CD4-positive, CD25-positive, alpha-beta regulatory T cell (primary cell): ENCODE results near the gene TNS2. TPM values are rescaled to one million over a fixed set of nuclear protein-coding genes. Genes with fewer than 3 reads are reported as not detected.

Experiments used
- ATAC-seq, 2 donors: fragments of 150-1000 bp; cut with Tn5 transposase; one replicate each; pipeline ENCODE4 v1.10.0; 2021; ENCODE audit warnings: low read depth in 2 of 2, moderate number of reproducible peaks in 2 of 2, moderate library complexity in 1 of 2
- DNase-seq, 3 donors: peaks; one replicate each; pipeline versions ENCODE4 v3.0.0 to v3.0.0-alpha.2; 2012 to 2022; ENCODE audit warnings: mixed read lengths in 1 of 3
- H3K27ac ChIP-seq: one replicate; pipeline ENCODE4 v1.7.0; 2013; ENCODE audit warnings: mild to moderate bottlenecking, low read length; ENCODE audit not compliant: insufficient read depth, poor library complexity, severe bottlenecking
- H3K27me3 ChIP-seq: one replicate; pipeline ENCODE4 v1.7.0; 2013; ENCODE audit warnings: low read length; ENCODE audit not compliant: control insufficient read depth, insufficient read depth
- H3K36me3 ChIP-seq: one replicate; pipeline ENCODE4 v1.7.0; 2013; ENCODE audit warnings: mild to moderate bottlenecking, low read length, moderate library complexity; ENCODE audit not compliant: control insufficient read depth, insufficient read depth
- H3K4me1 ChIP-seq: 2 replicates; pipeline ENCODE4 v1.7.0; 2013; ENCODE audit warnings: mild to moderate bottlenecking, low read length; ENCODE audit not compliant: insufficient read depth, control insufficient read depth, poor library complexity, severe bottlenecking
- H3K4me3 ChIP-seq: one replicate; pipeline ENCODE4 v1.7.0; 2013; ENCODE audit warnings: low read depth, mild to moderate bottlenecking, low read length, moderate library complexity
- H3K9me3 ChIP-seq, 2 experiments: 1 replicate in 1 of 2; 2 replicates in 1 of 2; pipeline ENCODE4 v1.7.0; 2013; ENCODE audit warnings: low read length in 2 of 2, mild to moderate bottlenecking in 1 of 2, moderate library complexity in 1 of 2; ENCODE audit not compliant: control insufficient read depth in 2 of 2
- H3K27ac Mint-ChIP-seq, 3 donors: one replicate each; pipeline ENCODE4 v1.8.0; 2020 to 2022; ENCODE audit warnings: mild to moderate bottlenecking in 3 of 3, mixed read lengths in 3 of 3, moderate library complexity in 2 of 3
- H3K27me3 Mint-ChIP-seq: one replicate; pipeline ENCODE4 v1.8.0; 2022; ENCODE audit warnings: mild to moderate bottlenecking, mixed read lengths
- H3K36me3 Mint-ChIP-seq: one replicate; pipeline ENCODE4 v1.8.0; 2020; ENCODE audit warnings: mixed read lengths
- H3K4me1 Mint-ChIP-seq, 4 donors: one replicate each; pipeline ENCODE4 v1.8.0; 2020 to 2022; ENCODE audit warnings: mixed read lengths in 4 of 4, mild to moderate bottlenecking in 1 of 4
- H3K4me3 Mint-ChIP-seq, 4 donors: one replicate each; pipeline ENCODE4 v1.8.0; 2020 to 2022; ENCODE audit warnings: mild to moderate bottlenecking in 4 of 4, mixed read lengths in 4 of 4, moderate library complexity in 3 of 4
- H3K9me3 Mint-ChIP-seq, 7 donors: one replicate each; pipeline ENCODE4 v1.8.0; 2020 to 2022; ENCODE audit warnings: mixed read lengths in 7 of 7, mild to moderate bottlenecking in 3 of 7, moderate library complexity in 2 of 7
- polyA plus RNA-seq, 4 donors: library from polyadenylated mRNA; unstranded; fragments of 300-500 nt; fragmentation: Illumina TruSeq; gene quantifications; one replicate each; pipeline ENCODE4 v1.2.3, GENCODE V29; 2021
- total RNA-seq: library from RNA; stranded (reverse); gene quantifications from one replicate; pipeline ENCODE4 v1.2.3, GENCODE V29; 2022

TNS2 gene
- total and polyA plus RNA-seq, 5 donors from 2014 or later: 0.09 to 1.4 TPM; not detected in 3

- H3K27ac Mint-ChIP-seq: no peak overlapping the region
- Histone ChIP-seq H3K27ac (no peak overlapping the region), H3K9me3 (no peaks in the 10 kb centered on the region), H3K36me3 (peaks cover 35% of the 10 kb centered on the region), H3K27me3 (no peaks in the 10 kb centered on the region), H3K4me1 (no peaks in the 10 kb centered on the region), H3K4me3 (no peak overlapping the region)
- H3K36me3 Mint-ChIP-seq: peaks cover 32% of the 10 kb centered on the region
- DNase-seq: no peak
- H3K9me3 Mint-ChIP-seq: no peaks in the 10 kb centered on the region
- H3K4me3 Mint-ChIP-seq: peak overlapping the region in 1 of 4 donors; percentile 8
- no peak for ATAC-seq
- H3K4me1 Mint-ChIP-seq: peaks cover 0 to 17% (median 10%) of the 10 kb centered on the region in 4 donors
- no peaks in the 10 kb centered on the region for H3K27me3 Mint-ChIP-seq
These were observed 15.6 kb downstream of the TNS2 start for GRCh38 chr12:53065470-53065869.

- peak overlapping the region in 2 of 3 donors; percentile 10 to 36 for H3K27ac Mint-ChIP-seq
- H3K4me3 Mint-ChIP-seq: peak overlapping the region in 1 of 4 donors; percentile 8
- no peaks in the 10 kb centered on the region for H3K9me3 Mint-ChIP-seq
- ATAC-seq (peak; percentile 51 to 58), DNase-seq (peak; percentile 58 to 65 (median 59))
- peaks cover 0 to 19% (median 13%) of the 10 kb centered on the region in 4 donors for H3K4me1 Mint-ChIP-seq
- Histone ChIP-seq H3K4me3 (no peak overlapping the region), H3K27me3 (no peaks in the 10 kb centered on the region), H3K36me3 (peaks cover 42% of the 10 kb centered on the region), H3K4me1 (no peaks in the 10 kb centered on the region), H3K9me3 (no peaks in the 10 kb centered on the region), H3K27ac (no peak overlapping the region)
- peaks cover 36% of the 10 kb centered on the region for H3K36me3 Mint-ChIP-seq
- no peaks in the 10 kb centered on the region for H3K27me3 Mint-ChIP-seq
These were observed 16.4 kb downstream of the TNS2 start for GRCh38 chr12:53065975-53066931.

DNA sequence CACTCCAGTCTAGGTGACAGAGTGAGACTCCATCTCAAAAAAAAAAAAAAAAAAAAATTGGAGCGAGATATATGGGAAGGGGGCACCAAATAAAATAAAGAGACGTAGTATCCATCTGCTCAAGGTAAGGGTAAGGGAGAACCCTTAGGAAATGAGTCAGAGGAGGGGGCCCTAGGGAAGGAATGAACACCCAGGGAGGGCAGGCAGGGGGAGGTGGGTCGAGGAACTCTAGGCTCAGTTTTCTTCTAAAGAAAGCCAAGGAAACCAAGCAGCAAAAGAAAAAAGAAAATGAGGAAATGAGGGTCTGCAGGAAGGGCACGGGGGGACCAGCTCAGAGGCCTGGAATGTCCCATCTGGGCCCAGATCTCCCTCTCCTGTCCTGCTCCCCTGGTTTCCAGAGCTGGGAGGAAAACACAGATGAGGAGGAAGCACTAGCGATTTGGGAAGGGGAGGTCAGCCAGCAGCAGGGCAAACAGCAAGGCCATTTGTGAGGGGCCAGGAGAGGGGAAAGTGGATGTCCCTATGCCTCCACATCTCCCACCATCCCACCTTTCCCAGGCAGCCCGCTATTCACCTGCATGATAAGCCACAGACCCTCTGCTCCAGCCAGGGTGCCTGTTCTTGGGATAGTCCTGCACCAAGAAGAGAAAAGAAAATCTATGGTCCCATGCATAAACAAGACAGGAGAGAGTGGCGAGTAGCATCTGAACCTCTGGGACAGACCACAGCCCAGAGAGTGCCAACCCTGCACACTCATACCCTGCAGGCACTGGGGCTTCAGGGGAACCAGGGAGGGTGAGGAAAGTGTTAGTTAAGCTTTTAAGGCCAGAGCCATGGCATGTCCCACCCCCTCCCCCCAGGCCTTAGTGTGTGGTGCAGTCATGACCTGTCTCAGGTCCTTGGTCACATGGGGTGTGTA is 17.5 kb downstream of the TNS2 start:
- Mint-ChIP-seq H3K27ac (peak overlapping the region in 1 of 3 donors; percentile 49), H3K27me3 (no peaks in the 10 kb centered on the region), H3K36me3 (peaks cover 44% of the 10 kb centered on the region), H3K9me3 (no peaks in the 10 kb centered on the region), H3K4me1 (peaks cover 0 to 23% (median 15%) of the 10 kb centered on the region in 4 donors), H3K4me3 (no peak overlapping the region)
- Histone ChIP-seq H3K27ac (no peak overlapping the region), H3K9me3 (no peaks in the 10 kb centered on the region), H3K4me1 (no peaks in the 10 kb centered on the region), H3K4me3 (no peak overlapping the region), H3K36me3 (peaks cover 52% of the 10 kb centered on the region), H3K27me3 (no peaks in the 10 kb centered on the region)
- no peak for ATAC-seq
- no peak for DNase-seq

DNA sequence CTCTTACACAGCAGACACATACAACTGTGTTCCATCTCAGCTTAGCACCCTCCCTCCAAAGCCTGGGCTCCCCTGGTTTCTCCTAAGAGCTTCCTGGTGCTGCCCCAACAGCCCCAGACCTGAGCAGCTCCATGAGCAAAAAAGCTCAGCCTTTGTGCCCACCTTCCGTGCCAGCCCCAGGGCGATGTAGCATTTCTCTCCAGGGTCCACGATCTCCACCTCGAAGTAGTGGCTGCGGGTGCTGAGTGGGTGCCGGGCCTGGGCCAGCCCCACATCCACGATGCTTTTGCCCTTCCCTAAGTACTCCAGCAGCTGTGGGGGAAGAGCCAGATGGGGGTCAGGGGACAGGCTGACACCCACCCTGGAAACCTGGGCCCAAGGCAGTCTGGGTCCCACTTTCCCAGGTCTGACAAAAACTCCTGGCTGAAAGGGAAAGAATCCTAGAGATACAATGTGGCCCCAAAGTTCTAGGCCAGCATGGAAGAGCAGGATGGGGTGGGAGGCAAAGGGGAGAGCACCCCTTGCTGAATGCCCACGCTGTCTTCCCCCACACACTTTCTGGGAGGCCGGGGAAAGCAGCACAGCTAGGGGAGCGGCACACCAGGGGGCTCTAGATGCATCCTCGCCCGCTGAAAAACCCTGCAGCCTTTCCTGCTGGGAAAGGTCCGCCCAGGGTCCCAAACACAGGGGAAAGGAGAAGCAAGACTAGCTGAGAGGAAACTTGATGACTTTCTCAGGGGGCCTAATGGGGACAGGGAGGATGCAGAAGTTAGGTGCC is 18.3 kb downstream of the TNS2 start:
- Histone ChIP-seq H3K9me3 (no peaks in the 10 kb centered on the region), H3K4me1 (no peaks in the 10 kb centered on the region), H3K27me3 (no peaks in the 10 kb centered on the region), H3K4me3 (no peak overlapping the region), H3K36me3 (peaks cover 58% of the 10 kb centered on the region), H3K27ac (no peak overlapping the region)
- H3K27me3 Mint-ChIP-seq: no peaks in the 10 kb centered on the region
- H3K36me3 Mint-ChIP-seq: peaks cover 44% of the 10 kb centered on the region
- no peaks in the 10 kb centered on the region for H3K9me3 Mint-ChIP-seq
- H3K4me3 Mint-ChIP-seq: no peak overlapping the region
- no peak for DNase-seq
- peak overlapping the region in 1 of 3 donors; percentile 87 for H3K27ac Mint-ChIP-seq
- ATAC-seq: no peak
- peaks cover 0 to 27% (median 19%) of the 10 kb centered on the region in 4 donors for H3K4me1 Mint-ChIP-seq

GRCh38 chr12:53068811-53069585 is 19.1 kb downstream of the TNS2 start:
- H3K9me3 Mint-ChIP-seq: no peaks in the 10 kb centered on the region
- H3K27me3 ChIP-seq: no peaks in the 10 kb centered on the region
- no peak overlapping the region for H3K4me3 Mint-ChIP-seq
- H3K36me3 Mint-ChIP-seq: peaks cover 46% of the 10 kb centered on the region
- DNase-seq (no peak), ATAC-seq (no peak)
- peaks cover 64% of the 10 kb centered on the region for H3K36me3 ChIP-seq
- H3K27me3 Mint-ChIP-seq: no peaks in the 10 kb centered on the region
- peak overlapping the region in 2 of 3 donors; percentile 59 to 76 for H3K27ac Mint-ChIP-seq
- H3K4me1 Mint-ChIP-seq: peaks cover 0 to 30% (median 20%) of the 10 kb centered on the region in 4 donors
- no peaks in the 10 kb centered on the region for H3K9me3 ChIP-seq
- H3K4me3 ChIP-seq: no peak overlapping the region
- no peak overlapping the region for H3K27ac ChIP-seq
- no peaks in the 10 kb centered on the region for H3K4me1 ChIP-seq

DNA sequence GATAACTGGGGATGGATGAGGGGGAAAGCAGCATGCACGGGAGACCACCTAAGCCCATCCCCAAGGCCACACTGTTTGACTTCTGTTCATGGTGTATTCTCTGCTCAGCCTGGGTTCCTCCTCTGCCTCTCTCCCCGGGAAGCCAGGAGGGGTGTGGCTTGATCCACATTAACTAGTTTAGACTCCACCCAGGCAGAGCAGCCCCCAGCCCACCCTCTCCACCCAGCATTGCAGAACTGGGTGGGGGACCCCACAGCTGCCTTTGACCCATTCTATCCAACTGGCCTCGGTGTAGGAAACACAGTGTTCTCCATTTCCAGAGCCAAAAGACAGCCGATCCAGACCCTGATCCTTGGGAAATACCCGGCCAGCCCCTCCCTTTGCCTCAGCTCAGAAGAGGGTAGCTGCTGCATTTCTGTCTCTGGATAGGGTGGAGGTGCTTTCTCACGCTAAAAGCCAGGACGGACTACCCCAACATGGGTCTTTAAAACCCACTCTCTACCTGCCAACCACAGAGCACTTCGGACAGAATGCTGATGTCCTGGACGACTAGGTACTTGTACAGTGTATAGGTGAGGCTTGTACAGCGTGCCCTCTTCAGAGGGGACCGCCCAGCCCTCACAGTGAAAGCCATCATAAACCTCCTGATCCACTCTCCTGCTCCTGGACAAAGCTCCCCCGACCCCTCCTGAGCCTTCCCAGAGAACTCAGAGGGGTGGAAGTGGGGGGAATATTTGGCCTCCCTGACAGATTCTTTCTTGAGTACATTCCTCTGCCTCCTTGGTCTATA is 20.0 kb downstream of the TNS2 start:
- peaks cover 67% of the 10 kb centered on the region for H3K36me3 ChIP-seq
- H3K27me3 ChIP-seq: no peaks in the 10 kb centered on the region
- H3K9me3 Mint-ChIP-seq: no peaks in the 10 kb centered on the region
- H3K9me3 ChIP-seq: no peaks in the 10 kb centered on the region
- H3K4me1 Mint-ChIP-seq: peaks cover 0 to 34% (median 23%) of the 10 kb centered on the region in 4 donors
- H3K36me3 Mint-ChIP-seq: peaks cover 50% of the 10 kb centered on the region
- H3K4me1 ChIP-seq: no peaks in the 10 kb centered on the region
- H3K27me3 Mint-ChIP-seq: no peaks in the 10 kb centered on the region
- no peak for DNase-seq
- no peak overlapping the region for H3K27ac ChIP-seq
- no peak overlapping the region for H3K4me3 Mint-ChIP-seq
- no peak for ATAC-seq
- H3K4me3 ChIP-seq: no peak overlapping the region
- H3K27ac Mint-ChIP-seq: peak overlapping the region in 2 of 3 donors; percentile 65 to 76
